HCT116 (cell line): ENCODE results near the gene HPX.

Experiments used
- CEBPB ChIP-seq: IDR thresholded peaks from 2 replicates; pipeline ENCODE4 v1.6.1; 2012; ENCODE audit warnings: low read depth
- CTCF ChIP-seq, 3 experiments: fragments of 200-600 bp in 1 of 3; sonication (generic) in 1 of 3; IDR thresholded peaks in 2 of 3; conservative IDR thresholded peaks in 1 of 3; 2 replicates each; pipeline ENCODE4 v1.5.1; 2012 to 2017; ENCODE audit warnings: low read depth in 2 of 3, low read length in 2 of 3, antibody characterized with exemption in 1 of 3, borderline replicate concordance in 1 of 3, control low read depth in 1 of 3, mild to moderate bottlenecking in 1 of 3, mixed read lengths in 1 of 3, mixed run types in 1 of 3, moderate library complexity in 1 of 3; ENCODE audit not compliant: insufficient read depth in 1 of 3
- EZH2 ChIP-seq: fragments of 200-600 bp; sonication (generic); IDR thresholded peaks from 2 replicates; pipeline ENCODE4 v1.6.1; 2017; ENCODE audit warnings: antibody characterized with exemption, mixed run types
- EZH2phosphoT487 ChIP-seq: fragments of 200-600 bp; IDR thresholded peaks from 2 replicates; pipeline ENCODE4 v1.6.1; 2018; ENCODE audit warnings: antibody characterized with exemption, borderline replicate concordance
- MAX ChIP-seq: IDR thresholded peaks from 2 replicates; pipeline ENCODE4 v1.6.1; 2012
- POLR2A ChIP-seq: IDR thresholded peaks from 2 replicates; pipeline ENCODE4 v1.7.0; 2011; ENCODE audit warnings: borderline replicate concordance; ENCODE audit not compliant: insufficient read depth, insufficient read length; ENCODE audit errors: extremely low read depth
- POLR2AphosphoS5 ChIP-seq: IDR thresholded peaks from 2 replicates; pipeline ENCODE4 v1.6.1; 2011; ENCODE audit warnings: mild to moderate bottlenecking, low read depth, low read length, moderate library complexity
- REST ChIP-seq: IDR thresholded peaks from 2 replicates; pipeline ENCODE4 v1.6.1; 2012; ENCODE audit warnings: low read depth
- SIN3A ChIP-seq: IDR thresholded peaks from 2 replicates; pipeline ENCODE4 v1.6.1; 2012; ENCODE audit warnings: low read depth
- SP1 ChIP-seq: IDR thresholded peaks from 2 replicates; pipeline ENCODE4 v1.6.1; 2012; ENCODE audit warnings: low read depth
- YY1 ChIP-seq: IDR thresholded peaks from 2 replicates; pipeline ENCODE4 v1.6.1; 2011; ENCODE audit warnings: low read length, low read depth, moderate library complexity, mild to moderate bottlenecking; ENCODE audit not compliant: insufficient replicate concordance; ENCODE audit errors: extremely low read depth

GRCh38 chr11:6410695-6411430 lies 29.9 kb downstream of the HPX start:
- TF ChIP-seq SIN3A, result no peak
- no peak for TF ChIP-seq CTCF (IDR thresholded peaks at IDR 0.05 in 2 of 3, conservative IDR thresholded peaks at IDR 0.05 in 1 of 3; ENCODE audit: borderline replicate concordance in 1 of 3, insufficient read depth in 1 of 3, low read depth in 2 of 3, low read length in 2 of 3)
- TF ChIP-seq MAX, result no peak
- TF ChIP-seq EZH2, result no peak
- no peak for TF ChIP-seq CEBPB
- no peak for TF ChIP-seq SP1
- TF ChIP-seq POLR2AphosphoS5, result no peak
- no peak for TF ChIP-seq POLR2A
- TF ChIP-seq EZH2phosphoT487, result no peak
- TF ChIP-seq REST, result no peak
- TF ChIP-seq YY1, result no peak
